ENCODE measurements around the gene CD99L2. TPM values are rescaled to one million over a fixed set of nuclear protein-coding genes. Genes with fewer than 3 reads are reported as not detected.
"Not testable (repeated sequence)": the region's sequence is repeated elsewhere in the genome, so short reads cannot be mapped to it uniquely, and the experiment has no call there.

Gene CD99L2
- total RNA-seq, 6 experiments from 2014 or later: 53.9 to 67.1 (median 56.4) TPM

DNA sequence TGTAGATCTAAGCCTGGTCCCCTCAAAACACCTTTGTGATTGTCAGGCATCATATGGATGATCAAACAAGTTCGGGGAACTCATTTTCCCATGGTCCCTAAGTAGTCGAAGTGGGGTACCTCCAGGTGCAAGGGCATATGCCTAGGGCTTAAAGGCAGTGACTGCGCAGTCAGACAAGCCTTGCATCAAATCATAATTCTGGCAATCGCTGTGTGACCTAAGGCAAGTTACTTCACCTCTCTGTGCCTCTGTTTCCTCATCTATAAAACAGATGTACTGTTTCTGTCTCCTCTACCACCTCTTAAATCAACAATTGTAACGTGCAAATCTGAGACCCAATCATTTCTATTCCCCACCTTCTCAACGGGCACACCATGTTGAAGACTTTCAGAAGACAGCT lies 1.8 kb downstream of the CD99L2 start:
- Mint-ChIP-seq H3K4me3 (peak overlapping the region; percentile 89; the same call in 1 of the 2 replicates), H3K4me1 (ENCODE audit: low read depth) (peaks cover 11% of the 10 kb centered on the region), H3K27ac (no peak overlapping the region), H3K36me3 (ENCODE audit: low read depth) (no peaks in the 10 kb centered on the region), H3K9me3 (no peaks in the 10 kb centered on the region), H3K27me3 (ENCODE audit: insufficient read depth) (peaks cover 2% of the 10 kb centered on the region; the same call in 1 of the 2 replicates)
- DNase-seq: no peak
- TF ChIP-seq, protein P1, sequence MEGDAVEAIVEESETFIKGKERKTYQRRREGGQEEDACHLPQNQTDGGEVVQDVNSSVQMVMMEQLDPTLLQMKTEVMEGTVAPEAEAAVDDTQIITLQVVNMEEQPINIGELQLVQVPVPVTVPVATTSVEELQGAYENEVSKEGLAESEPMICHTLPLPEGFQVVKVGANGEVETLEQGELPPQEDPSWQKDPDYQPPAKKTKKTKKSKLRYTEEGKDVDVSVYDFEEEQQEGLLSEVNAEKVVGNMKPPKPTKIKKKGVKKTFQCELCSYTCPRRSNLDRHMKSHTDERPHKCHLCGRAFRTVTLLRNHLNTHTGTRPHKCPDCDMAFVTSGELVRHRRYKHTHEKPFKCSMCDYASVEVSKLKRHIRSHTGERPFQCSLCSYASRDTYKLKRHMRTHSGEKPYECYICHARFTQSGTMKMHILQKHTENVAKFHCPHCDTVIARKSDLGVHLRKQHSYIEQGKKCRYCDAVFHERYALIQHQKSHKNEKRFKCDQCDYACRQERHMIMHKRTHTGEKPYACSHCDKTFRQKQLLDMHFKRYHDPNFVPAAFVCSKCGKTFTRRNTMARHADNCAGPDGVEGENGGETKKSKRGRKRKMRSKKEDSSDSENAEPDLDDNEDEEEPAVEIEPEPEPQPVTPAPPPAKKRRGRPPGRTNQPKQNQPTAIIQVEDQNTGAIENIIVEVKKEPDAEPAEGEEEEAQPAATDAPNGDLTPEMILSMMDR (IDR thresholded peaks at IDR 0.05): no peak

DNA sequence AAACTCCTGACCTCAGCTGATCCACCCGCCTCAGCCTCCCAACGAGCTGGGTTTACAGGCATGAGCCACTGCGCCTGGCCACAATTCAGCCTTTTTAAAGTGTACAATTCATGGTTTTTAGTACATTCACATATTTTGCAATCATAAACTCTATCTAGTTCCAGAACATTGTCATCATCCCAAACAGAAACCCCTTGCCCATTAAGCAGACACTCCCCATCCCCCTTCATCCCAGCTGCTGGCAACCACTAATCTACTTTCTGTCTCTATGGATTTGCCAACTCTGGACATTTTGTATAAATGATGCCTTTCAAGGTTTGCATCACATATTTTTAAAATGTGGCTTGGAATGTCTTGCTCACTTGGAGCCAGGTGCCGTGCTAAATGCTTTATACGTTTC lies 4.5 kb downstream of the CD99L2 start:
- 0 out of 2 replicates have a peak, but pooled peaks cover 2% of the 10 kb centered on the region for H3K27me3 Mint-ChIP-seq (ENCODE audit: insufficient read depth)
- H3K9me3 Mint-ChIP-seq: no peaks in the 10 kb centered on the region

DNA sequence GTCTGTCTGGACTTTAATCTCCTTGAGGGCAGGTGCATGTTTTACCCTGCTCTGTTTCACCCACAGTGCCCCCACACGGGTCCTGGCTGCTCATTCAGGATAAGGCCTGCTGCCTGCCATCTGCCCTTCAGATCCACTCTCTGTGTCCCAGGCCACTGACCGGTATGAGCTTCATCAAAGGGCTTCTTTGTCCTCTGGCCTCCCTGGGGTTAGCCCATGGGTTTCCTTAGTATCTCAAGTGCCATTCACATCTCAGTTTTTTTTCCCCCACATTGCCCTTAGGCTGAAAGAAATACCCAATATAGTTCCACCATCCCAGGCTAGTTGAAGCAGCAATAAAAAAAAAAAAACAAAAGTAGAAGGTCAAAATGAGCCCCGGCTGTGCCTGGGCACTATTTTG lies 9.3 kb downstream of the CD99L2 start:
- no peak for DNase-seq
- Mint-ChIP-seq H3K27me3 (ENCODE audit: insufficient read depth) (no peaks in the 10 kb centered on the region), H3K9me3 (no peaks in the 10 kb centered on the region), H3K4me3 (no peak overlapping the region), H3K27ac (no peak overlapping the region), H3K36me3 (ENCODE audit: low read depth) (no peaks in the 10 kb centered on the region), H3K4me1 (ENCODE audit: low read depth) (peaks cover 13% of the 10 kb centered on the region)
- TF ChIP-seq, protein P1 (IDR thresholded peaks at IDR 0.05): no peak

More for the DNA sequence above, 4.5 kb downstream of the CD99L2 start:
- peaks cover 11% of the 10 kb centered on the region for H3K4me1 Mint-ChIP-seq (ENCODE audit: low read depth)
- H3K4me3 Mint-ChIP-seq: no peak overlapping the region
- DNase-seq: no peak
- H3K27ac Mint-ChIP-seq: no peak overlapping the region
- no peaks in the 10 kb centered on the region for H3K36me3 Mint-ChIP-seq (ENCODE audit: low read depth)
- TF ChIP-seq, protein P1 (IDR thresholded peaks at IDR 0.05): no peak

DNA sequence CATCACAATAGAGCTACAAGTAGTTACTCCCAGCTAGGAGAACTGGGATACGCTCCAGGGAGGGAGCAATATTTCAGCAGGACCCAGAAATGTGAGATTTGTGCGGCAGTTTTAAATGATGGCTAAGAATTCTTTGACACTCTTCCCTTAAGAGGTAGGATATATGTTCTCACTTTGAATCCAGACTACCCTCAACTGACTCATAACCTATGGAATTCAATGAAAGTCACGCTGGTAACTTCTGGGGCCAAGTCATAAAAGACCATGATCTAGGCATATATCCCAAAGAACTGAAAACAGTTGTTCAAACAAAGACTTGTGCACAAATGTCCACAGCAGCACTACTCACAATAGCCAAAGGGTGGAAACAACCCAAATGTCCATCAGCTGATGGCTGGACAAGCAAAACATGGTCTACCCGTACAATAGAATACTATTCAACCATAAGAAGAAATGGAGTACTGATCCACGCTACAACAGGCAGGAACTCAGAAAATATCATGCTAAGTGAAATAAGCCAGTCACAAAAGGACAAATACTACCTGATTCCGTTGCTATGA lies 10.5 kb downstream of the CD99L2 start:
- peak overlapping the region; percentile 65 for H3K27ac Mint-ChIP-seq
- peaks cover 13% of the 10 kb centered on the region for H3K4me1 Mint-ChIP-seq (ENCODE audit: low read depth)
- H3K27me3 Mint-ChIP-seq (ENCODE audit: insufficient read depth): no peaks in the 10 kb centered on the region

DNA sequence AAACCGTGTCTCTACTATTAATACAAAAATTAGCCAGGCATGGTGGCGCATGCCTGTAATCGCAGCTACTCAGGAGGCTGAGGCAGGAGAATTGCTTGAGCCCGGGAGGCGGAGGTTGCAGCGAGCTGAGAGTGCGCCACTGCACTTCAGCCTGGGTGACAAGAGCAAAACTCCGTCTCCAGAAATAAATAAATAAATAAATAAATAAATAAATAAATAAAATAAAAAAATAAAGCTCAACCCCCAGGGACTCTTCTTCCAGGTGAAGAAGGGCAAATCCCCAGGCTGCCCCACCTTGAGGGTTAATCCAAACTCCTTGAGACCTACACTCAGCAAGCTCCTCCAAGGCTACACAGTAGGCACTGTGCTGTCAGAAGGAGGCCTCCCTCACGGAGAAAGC lies 11.2 kb downstream of the CD99L2 start:
- H3K4me3 Mint-ChIP-seq; H3K9me3 Mint-ChIP-seq; H3K27ac Mint-ChIP-seq; H3K36me3 Mint-ChIP-seq (ENCODE audit: low read depth); DNase-seq; H3K27me3 Mint-ChIP-seq (ENCODE audit: insufficient read depth): not testable (repeated sequence)
- peaks cover 13% of the 10 kb centered on the region for H3K4me1 Mint-ChIP-seq (ENCODE audit: low read depth)

More for the DNA sequence above, 10.5 kb downstream of the CD99L2 start:
- Mint-ChIP-seq H3K9me3 (no peaks in the 10 kb centered on the region), H3K4me3 (no peak overlapping the region), H3K36me3 (ENCODE audit: low read depth) (no peaks in the 10 kb centered on the region)
- DNase-seq: peak; percentile 29
- TF ChIP-seq, protein P1 (IDR thresholded peaks at IDR 0.05): no peak

DNA sequence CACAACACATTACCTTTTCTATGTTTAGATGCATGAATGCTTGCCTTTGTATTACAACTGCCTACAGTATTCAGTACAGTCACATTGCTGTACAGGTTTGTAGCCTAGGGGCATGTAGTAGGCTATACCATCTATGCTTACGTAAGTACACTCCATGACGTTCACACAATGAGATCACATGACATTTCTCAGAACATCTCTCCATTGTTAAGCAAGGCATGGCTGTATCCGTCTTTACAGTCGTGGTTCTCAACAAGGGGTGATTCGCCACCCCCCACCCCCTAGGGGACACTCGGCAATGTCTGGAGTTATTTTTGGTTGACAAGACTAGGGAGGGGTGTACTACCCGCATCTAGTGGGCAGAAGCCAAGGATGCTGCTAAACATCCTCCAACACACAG lies 12.1 kb downstream of the CD99L2 start:
- H3K4me3 Mint-ChIP-seq: no peak overlapping the region
- TF ChIP-seq, protein P1 (IDR thresholded peaks at IDR 0.05): no peak
- H3K36me3 Mint-ChIP-seq (ENCODE audit: low read depth): no peaks in the 10 kb centered on the region
- H3K9me3 Mint-ChIP-seq: no peaks in the 10 kb centered on the region
- no peaks in the 10 kb centered on the region for H3K27me3 Mint-ChIP-seq (ENCODE audit: insufficient read depth)
- no peak for DNase-seq
- peaks cover 13% of the 10 kb centered on the region for H3K4me1 Mint-ChIP-seq (ENCODE audit: low read depth)
- H3K27ac Mint-ChIP-seq: no peak overlapping the region

Data from HFFc6 (cell line).